Stimulated activated memory B cell treated with anti-CD40 and anti-IgM and Interleukin-4, amounts not matched to agents 10 μg/mL and 1 μg/mL and 100 μg/mL, for 72 hours (primary cell): ENCODE data around the gene CBY3.
"Not testable (repeated sequence)": the region's sequence is repeated elsewhere in the genome, so short reads cannot be mapped to it uniquely, and the experiment has no call there.

ENCODE experiments used
- ATAC-seq: fragments of 150-1000 bp; cut with Tn5 transposase; 2 replicates; pipeline ENCODE4 v1.10.0; 2021
- H3K27ac Mint-ChIP-seq: one replicate; pipeline ENCODE4 v1.8.0; 2022; ENCODE audit warnings: mild to moderate bottlenecking, mixed read lengths
- H3K27me3 Mint-ChIP-seq: one replicate; pipeline ENCODE4 v1.8.0; 2022; ENCODE audit warnings: mixed read lengths
- H3K36me3 Mint-ChIP-seq: one replicate; pipeline ENCODE4 v1.8.0; 2022; ENCODE audit warnings: mixed read lengths
- H3K4me1 Mint-ChIP-seq: one replicate; pipeline ENCODE4 v1.8.0; 2022; ENCODE audit warnings: mixed read lengths
- H3K4me3 Mint-ChIP-seq: one replicate; pipeline ENCODE4 v1.8.0; 2022; ENCODE audit warnings: mild to moderate bottlenecking, moderate library complexity, mixed read lengths
- H3K9me3 Mint-ChIP-seq: one replicate; pipeline ENCODE4 v1.8.0; 2022; ENCODE audit warnings: mixed read lengths

CBY3 gene

DNA sequence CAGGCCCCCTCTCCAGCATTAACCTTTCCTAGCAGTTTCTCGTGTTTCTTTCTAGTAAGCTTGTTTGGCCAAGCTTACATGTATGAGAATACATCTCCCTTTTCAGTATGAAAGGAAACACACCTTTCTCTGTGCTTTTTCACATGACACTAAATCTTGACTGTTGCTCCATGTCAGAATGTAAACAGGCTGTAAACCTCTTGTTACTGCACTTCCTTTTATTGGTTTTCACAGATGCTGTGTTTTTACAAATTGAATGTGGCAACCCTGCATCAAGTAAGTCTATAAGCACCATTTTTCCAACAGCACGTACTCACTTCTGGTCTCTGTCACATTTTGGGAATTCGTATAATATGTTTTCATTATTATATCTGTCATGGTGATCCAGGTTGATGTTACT is 15.8 kb upstream of the CBY3 start:
- Mint-ChIP-seq H3K9me3 (no peaks in the 10 kb centered on the region), H3K4me1 (peaks cover 30% of the 10 kb centered on the region), H3K36me3 (peaks cover 6% of the 10 kb centered on the region), H3K27ac (no peak overlapping the region), H3K4me3 (no peak overlapping the region), H3K27me3 (no peaks in the 10 kb centered on the region)
- ATAC-seq, result no peak

DNA sequence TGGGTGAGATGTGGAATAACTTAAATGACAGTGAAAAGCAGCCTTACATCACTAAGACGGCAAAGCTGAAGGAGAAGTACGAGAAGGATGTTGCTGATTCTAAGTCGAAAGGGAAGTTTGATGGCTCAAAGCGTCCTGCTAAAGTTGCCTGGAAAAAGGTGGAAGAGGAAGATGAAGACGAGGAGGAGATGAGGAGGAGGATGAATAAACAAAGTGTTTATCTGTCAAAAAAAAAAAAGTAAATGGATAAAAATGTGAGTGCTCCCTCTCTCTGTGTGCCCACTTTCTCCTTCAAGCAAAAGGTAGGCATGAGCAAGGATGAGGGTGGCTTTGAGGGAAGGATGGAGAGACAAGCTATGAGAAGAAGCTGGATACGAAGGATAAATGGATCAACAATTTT is 13.7 kb upstream of the CBY3 start:
- Mint-ChIP-seq H3K27ac (no peak overlapping the region), H3K9me3 (no peaks in the 10 kb centered on the region), H3K27me3 (no peaks in the 10 kb centered on the region), H3K4me1 (peaks cover 16% of the 10 kb centered on the region), H3K4me3 (no peak overlapping the region), H3K36me3 (peaks cover 6% of the 10 kb centered on the region)
- no peak for ATAC-seq

DNA sequence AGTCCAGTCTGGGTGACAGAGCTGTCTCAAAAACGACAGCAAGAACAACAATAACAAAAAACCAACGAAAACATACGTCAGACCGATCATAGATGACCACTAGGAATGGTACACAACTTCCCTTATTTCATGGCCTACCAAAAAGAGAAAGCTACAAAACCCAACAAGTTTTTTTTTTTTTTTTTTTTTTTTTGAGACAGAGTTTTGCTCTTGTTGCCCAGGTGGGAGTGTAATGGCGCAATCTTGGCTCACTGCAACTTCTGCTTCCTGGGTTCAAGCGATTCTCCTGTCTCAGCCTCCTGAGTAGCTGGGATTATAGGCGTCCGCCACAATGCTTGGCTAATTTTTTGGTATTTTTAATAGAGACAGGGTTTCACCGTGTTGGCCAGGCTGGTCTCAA is 8.4 kb upstream of the CBY3 start:
- not testable (repeated sequence) for H3K4me1 Mint-ChIP-seq, H3K4me3 Mint-ChIP-seq, H3K36me3 Mint-ChIP-seq, ATAC-seq, H3K9me3 Mint-ChIP-seq, H3K27ac Mint-ChIP-seq, H3K27me3 Mint-ChIP-seq

- no peak for ATAC-seq
- no peaks in the 10 kb centered on the region for H3K27me3 Mint-ChIP-seq
- H3K4me3 Mint-ChIP-seq, result peak overlapping the region; percentile 51
- no peaks in the 10 kb centered on the region for H3K9me3 Mint-ChIP-seq
- peaks cover 51% of the 10 kb centered on the region for H3K4me1 Mint-ChIP-seq
- H3K36me3 Mint-ChIP-seq, result peaks cover 9% of the 10 kb centered on the region
- peak overlapping the region; percentile 91 for H3K27ac Mint-ChIP-seq
Observed at GRCh38 chr5:179680014-179680779, 637 bp downstream of the CBY3 start.

DNA sequence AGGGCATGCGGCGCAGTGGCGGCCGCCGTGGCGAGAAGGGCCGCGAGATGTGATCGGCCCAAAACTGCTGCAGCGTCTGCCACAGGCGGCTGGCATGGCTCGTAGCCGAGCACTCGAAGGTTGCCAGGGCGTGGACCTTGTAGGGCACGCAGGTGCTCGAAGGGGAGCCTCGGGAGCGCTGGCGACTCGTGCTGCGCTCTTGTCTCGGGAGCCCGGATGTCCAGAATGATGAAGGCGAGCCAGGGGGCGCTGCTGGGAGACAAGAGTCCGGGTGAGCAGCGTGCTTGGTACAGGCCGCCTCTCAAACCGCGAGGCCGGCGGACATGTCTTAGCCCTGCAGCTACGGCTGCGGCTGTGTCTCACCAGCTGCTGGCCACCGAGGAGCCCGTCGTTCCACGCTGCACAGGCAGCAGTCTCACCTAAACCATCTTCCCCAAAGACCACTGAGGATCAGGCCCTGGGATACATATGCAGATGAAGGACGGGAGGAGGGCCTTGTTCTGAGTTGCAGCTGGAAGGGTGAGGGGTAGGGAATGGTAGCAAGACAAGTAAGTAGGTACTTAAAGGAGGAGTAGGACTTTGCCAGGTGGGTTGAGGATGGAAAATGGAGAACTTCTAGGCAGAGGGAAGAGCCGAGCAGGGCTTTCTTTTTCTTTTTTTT is 1.7 kb downstream of the CBY3 start:
- no peaks in the 10 kb centered on the region for H3K9me3 Mint-ChIP-seq
- H3K4me1 Mint-ChIP-seq, result peaks cover 56% of the 10 kb centered on the region
- H3K36me3 Mint-ChIP-seq, result peaks cover 15% of the 10 kb centered on the region
- peak; percentile 67 for ATAC-seq
- H3K27ac Mint-ChIP-seq, result peak overlapping the region; percentile 91
- H3K4me3 Mint-ChIP-seq, result peak overlapping the region; percentile 98
- H3K27me3 Mint-ChIP-seq, result no peaks in the 10 kb centered on the region

GRCh38 chr5:179678223-179679013 is 2.4 kb downstream of the CBY3 start:
- peak; percentile 97 for ATAC-seq
- Mint-ChIP-seq H3K4me3 (peak overlapping the region; percentile 98), H3K27me3 (no peaks in the 10 kb centered on the region), H3K9me3 (no peaks in the 10 kb centered on the region), H3K36me3 (peaks cover 15% of the 10 kb centered on the region), H3K4me1 (peaks cover 56% of the 10 kb centered on the region), H3K27ac (peak overlapping the region; percentile 91)

GRCh38 chr5:179668391-179668790 is 12.4 kb downstream of the CBY3 start:
- no peak for ATAC-seq
- Mint-ChIP-seq H3K4me1 (no peaks in the 10 kb centered on the region), H3K27me3 (no peaks in the 10 kb centered on the region), H3K27ac (no peak overlapping the region), H3K9me3 (no peaks in the 10 kb centered on the region), H3K4me3 (no peak overlapping the region), H3K36me3 (no peaks in the 10 kb centered on the region)

DNA sequence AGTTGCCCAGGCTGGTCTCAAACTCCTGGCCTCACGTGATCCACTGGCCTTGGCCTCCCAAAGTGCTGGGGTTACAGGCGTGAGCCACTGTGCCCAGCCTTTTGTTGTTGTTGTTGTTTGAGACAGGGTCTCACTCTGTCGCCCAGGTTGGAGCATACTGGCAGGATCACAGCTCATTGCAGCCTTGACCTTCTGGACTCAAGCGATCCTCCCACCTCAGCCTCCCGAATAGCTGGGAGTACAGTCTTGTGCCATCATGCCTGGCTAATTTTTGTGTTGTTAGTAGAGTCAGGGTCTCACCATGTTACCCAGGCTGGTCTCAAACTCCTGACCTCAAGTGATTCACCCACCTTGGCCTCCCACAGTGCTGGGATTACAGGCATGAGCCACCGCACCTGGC is 19.2 kb downstream of the CBY3 start:
- ATAC-seq, result not testable (repeated sequence)

GRCh38 chr5:179658179-179658856 is 22.5 kb downstream of the CBY3 start:
- peak; percentile 80 for ATAC-seq
- H3K27me3 Mint-ChIP-seq, H3K4me1 Mint-ChIP-seq, H3K27ac Mint-ChIP-seq, H3K9me3 Mint-ChIP-seq, H3K36me3 Mint-ChIP-seq: not testable (repeated sequence)
- H3K4me3 Mint-ChIP-seq, result peak overlapping the region; percentile 75

More for the DNA sequence above, 19.2 kb downstream of the CBY3 start:
- H3K27me3 Mint-ChIP-seq, H3K9me3 Mint-ChIP-seq, H3K4me3 Mint-ChIP-seq, H3K36me3 Mint-ChIP-seq, H3K27ac Mint-ChIP-seq, H3K4me1 Mint-ChIP-seq: not testable (repeated sequence)

DNA sequence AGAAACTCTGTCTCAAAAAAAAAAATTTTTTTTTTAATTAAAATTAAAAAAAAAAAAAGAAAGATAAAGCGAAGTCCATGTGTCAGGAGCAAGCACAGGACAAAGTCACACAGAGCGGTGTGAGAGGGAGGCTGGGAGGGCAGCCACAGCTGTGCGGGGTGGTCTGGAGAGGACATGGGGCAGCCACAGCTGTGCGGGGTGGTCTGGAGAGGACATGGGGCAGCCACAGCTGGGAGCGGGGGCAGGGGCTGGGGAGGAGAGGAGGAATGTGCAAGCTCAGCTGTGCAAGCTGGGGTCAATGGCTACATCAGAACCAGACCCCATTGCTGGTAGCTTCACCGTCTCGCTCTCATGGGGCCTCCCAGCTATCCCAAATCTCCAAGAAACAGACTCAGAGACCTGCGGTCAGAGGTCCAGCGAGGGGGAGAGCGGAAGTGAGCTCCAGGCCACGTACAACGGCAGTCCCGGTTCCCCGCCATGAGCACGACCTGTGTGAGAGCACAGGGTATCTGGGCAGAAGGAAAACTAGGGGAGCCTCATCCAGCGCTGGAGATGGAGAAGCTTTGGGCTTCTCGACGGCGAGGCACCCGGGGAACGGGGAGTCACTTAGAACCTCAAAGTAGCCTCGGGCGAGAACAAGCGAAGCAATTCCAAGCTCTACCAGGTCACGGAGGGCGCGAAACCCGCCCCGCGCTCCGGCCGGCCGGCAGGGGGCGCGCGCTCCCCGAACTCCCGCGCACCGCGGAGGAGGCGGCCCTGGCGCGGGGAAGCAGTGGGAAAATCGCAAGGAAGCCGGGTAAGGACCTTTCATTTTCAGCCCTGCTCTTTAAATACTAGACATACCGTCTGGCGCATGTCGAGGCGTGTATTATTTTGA is 23.3 kb downstream of the CBY3 start:
- not testable (repeated sequence) for H3K4me1 Mint-ChIP-seq, H3K4me3 Mint-ChIP-seq, H3K9me3 Mint-ChIP-seq, H3K36me3 Mint-ChIP-seq, H3K27me3 Mint-ChIP-seq, H3K27ac Mint-ChIP-seq
- ATAC-seq, result peak; percentile 94

- H3K4me1 Mint-ChIP-seq, H3K4me3 Mint-ChIP-seq, ATAC-seq, H3K9me3 Mint-ChIP-seq, H3K27ac Mint-ChIP-seq, H3K36me3 Mint-ChIP-seq, H3K27me3 Mint-ChIP-seq: not testable (repeated sequence)
Observed at GRCh38 chr5:179653135-179653534, 27.7 kb downstream of the CBY3 start.

GRCh38 chr5:179650245-179650644 is 30.6 kb downstream of the CBY3 start:
- not testable (repeated sequence) for H3K4me3 Mint-ChIP-seq, H3K4me1 Mint-ChIP-seq, H3K27ac Mint-ChIP-seq, H3K9me3 Mint-ChIP-seq, H3K36me3 Mint-ChIP-seq, H3K27me3 Mint-ChIP-seq, ATAC-seq

GRCh38 chr5:179649166-179649703 is 31.6 kb downstream of the CBY3 start:
- not testable (repeated sequence) for H3K9me3 Mint-ChIP-seq

GRCh38 chr5:179648410-179648809 is 32.4 kb downstream of the CBY3 start:
- Mint-ChIP-seq H3K4me1 (no peaks in the 10 kb centered on the region), H3K4me3 (no peak overlapping the region)
- no peak for ATAC-seq

More at GRCh38 chr5:179649166-179649703, 31.6 kb downstream of the CBY3 start:
- not testable (repeated sequence) for ATAC-seq, H3K36me3 Mint-ChIP-seq, H3K4me3 Mint-ChIP-seq, H3K27ac Mint-ChIP-seq, H3K4me1 Mint-ChIP-seq
- H3K27me3 Mint-ChIP-seq, result peaks cover 12% of the 10 kb centered on the region

More at GRCh38 chr5:179648410-179648809, 32.4 kb downstream of the CBY3 start:
- H3K9me3 Mint-ChIP-seq, result no peaks in the 10 kb centered on the region
- peaks cover 12% of the 10 kb centered on the region for H3K27me3 Mint-ChIP-seq
- H3K27ac Mint-ChIP-seq, result no peak overlapping the region
- H3K36me3 Mint-ChIP-seq, result no peaks in the 10 kb centered on the region
